HepG2 (cell line): ENCODE measurements around the gene SSTR5. TPM values are rescaled to one million over a fixed set of nuclear protein-coding genes. Genes with fewer than 3 reads are reported as not detected.

Experiments used
- DNMT3B ChIP-seq: conservative IDR thresholded peaks from 2 replicates; pipeline ENCODE4 v1.6.1; 2016; ENCODE audit warnings: missing biosample characterization, control low read depth
- PHF5A ChIP-seq: IDR thresholded peaks from one replicate; pipeline ENCODE4 v1.6.1; 2018; ENCODE audit warnings: low read depth, missing genetic modification reagents; ENCODE audit not compliant: unreplicated experiment
- POGZ ChIP-seq: sonication (generic); formaldehyde crosslinking; IDR thresholded peaks from 2 replicates; pipeline ENCODE4 v1.4.0; 2020; ENCODE audit warnings: mild to moderate bottlenecking, missing genetic modification reagents
- RAD51 ChIP-seq: fragments of 450-650 bp; IDR thresholded peaks from 2 replicates; pipeline ENCODE4 v1.6.1; 2016; ENCODE audit warnings: borderline replicate concordance
- RXRA ChIP-seq: sonication (generic); formaldehyde crosslinking; IDR thresholded peaks from 2 replicates; pipeline ENCODE4 v1.5.1; 2020; ENCODE audit warnings: missing genetic modification reagents
- RXRB ChIP-seq: IDR thresholded peaks from 2 replicates; pipeline ENCODE4 v1.6.1; 2016; ENCODE audit warnings: borderline replicate concordance, missing genetic modification reagents, missing compliant biosample characterization
- ZNF12 ChIP-seq: sonication (generic); formaldehyde crosslinking; IDR thresholded peaks from 2 replicates; pipeline ENCODE4 v1.5.0; 2020; ENCODE audit warnings: missing genetic modification reagents
- ZNF558 ChIP-seq: sonication (generic); formaldehyde crosslinking; IDR thresholded peaks from 2 replicates; pipeline ENCODE4 v1.9.0; 2022; ENCODE audit warnings: mild to moderate bottlenecking, missing genetic modification reagents, borderline replicate concordance
- ZNF589 ChIP-seq: sonication (generic); formaldehyde crosslinking; conservative IDR thresholded peaks from 2 replicates; pipeline ENCODE4 v1.8.0; 2022; ENCODE audit warnings: mild to moderate bottlenecking, moderate library complexity, missing genetic modification reagents
- ZNF598 ChIP-seq: sonication (generic); formaldehyde crosslinking; IDR thresholded peaks from 2 replicates; pipeline ENCODE4 v1.5.1; 2020; ENCODE audit warnings: mild to moderate bottlenecking, missing genetic modification reagents, borderline replicate concordance
- ZNF644 ChIP-seq: IDR thresholded peaks from 2 replicates; pipeline ENCODE4 v1.6.1; 2016; ENCODE audit warnings: low read depth
- polyA plus RNA-seq, 8 experiments: library from polyadenylated mRNA; depleted of rRNA in 3 of 8; stranded (reverse) in 7 of 8; unstranded in 1 of 8; fragments of >200 nt; fragmentation: Illumina TruSeq in 4 of 8; extraction: Trizol in 4 of 8; gene quantifications; 2 replicates each; pipeline versions ENCODE4 v1.2.1 to v1.2.3, GENCODE V29; 2011 to 2016; ENCODE audit warnings: low read depth in 4 of 8, missing spikeins in 1 of 8, mixed read lengths in 1 of 8; ENCODE audit not compliant: insufficient read depth in 1 of 8
- total RNA-seq, 5 experiments: library from RNA; depleted of rRNA; stranded (reverse); fragments of >200 nt; fragmentation: Illumina TruSeq; extraction: Trizol; gene quantifications; 2 replicates each; pipeline ENCODE4 v1.2.3, GENCODE V29; 2016; ENCODE audit warnings: low read depth in 1 of 5
- TF ChIP-seq, protein P1 (sequence below): IDR thresholded peaks from 2 replicates; pipeline ENCODE4 v1.6.1; 2018; ENCODE audit warnings: missing genetic modification reagents
- TF ChIP-seq, protein P2 (sequence below): IDR thresholded peaks from 2 replicates; pipeline ENCODE4 v1.6.1; 2016; ENCODE audit warnings: low read depth, missing genetic modification reagents, missing compliant biosample characterization
- TF ChIP-seq, protein P3 (sequence below), 2 experiments: IDR thresholded peaks; 2 replicates each; pipeline ENCODE4 v1.6.1; 2011 to 2012; ENCODE audit warnings: low read length in 2 of 2, borderline replicate concordance in 1 of 2, low read depth in 1 of 2, mild to moderate bottlenecking in 1 of 2, moderate library complexity in 1 of 2
- TF ChIP-seq, protein P4 (sequence below): sonication (generic); formaldehyde crosslinking; conservative IDR thresholded peaks from 2 replicates; pipeline ENCODE4 v1.8.1; 2023; ENCODE audit warnings: missing genetic modification reagents
- TF ChIP-seq, protein P5 (sequence below): sonication (generic); formaldehyde crosslinking; IDR thresholded peaks from 2 replicates; pipeline ENCODE4 v1.8.0; 2022; ENCODE audit warnings: mild to moderate bottlenecking, missing genetic modification reagents

The SSTR5 gene
- total and polyA plus RNA-seq, 2 of the 13 experiments (the other 11 are each of a cell fraction or from before 2014, with no cell fraction given) = 0.20 to 0.49 TPM

DNA sequence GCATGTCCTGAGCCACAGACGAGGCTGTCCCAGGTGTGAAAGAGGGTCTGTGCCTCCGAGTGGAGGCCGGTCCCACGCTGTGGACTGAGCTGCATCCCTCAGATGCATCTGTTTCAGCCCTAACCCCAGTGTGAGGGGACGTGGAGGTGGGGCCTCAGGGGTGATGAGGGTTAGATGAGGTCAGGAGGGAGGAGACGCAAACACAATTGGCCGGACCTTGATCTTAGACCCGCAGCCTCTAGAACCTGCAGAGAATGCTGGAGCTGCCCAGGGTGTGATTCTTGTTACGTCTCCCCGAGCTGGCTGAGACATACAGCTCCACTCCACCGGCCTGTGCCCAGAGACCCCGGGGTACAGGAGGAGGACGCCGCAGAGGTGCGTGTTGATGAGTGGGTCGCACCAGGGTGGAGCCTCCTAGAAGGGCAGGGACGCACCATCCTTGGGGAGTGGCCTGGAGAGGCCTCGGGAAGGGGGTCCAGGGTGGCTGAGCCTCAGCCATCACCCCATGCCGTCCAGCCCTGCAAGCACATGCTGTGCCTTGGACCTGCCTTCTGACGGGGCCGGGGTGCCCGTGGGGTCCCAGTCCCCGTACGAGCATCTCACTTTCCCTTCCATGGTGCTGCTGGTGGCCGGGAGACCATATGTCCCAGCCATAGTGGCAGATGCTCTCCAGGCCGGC lies 40.1 kb downstream of the SSTR5 start (continued):
- TF ChIP-seq RXRA (CRISPR knock-in tag) = peak; percentile 96
- TF ChIP-seq ZNF644 (CRISPR knock-in tag) = no peak
- no peak for TF ChIP-seq ZNF589
- 0 out of 2 replicates have a peak, but pooled peaks have one; percentile 12 for TF ChIP-seq ZNF12
- TF ChIP-seq, protein P1, sequence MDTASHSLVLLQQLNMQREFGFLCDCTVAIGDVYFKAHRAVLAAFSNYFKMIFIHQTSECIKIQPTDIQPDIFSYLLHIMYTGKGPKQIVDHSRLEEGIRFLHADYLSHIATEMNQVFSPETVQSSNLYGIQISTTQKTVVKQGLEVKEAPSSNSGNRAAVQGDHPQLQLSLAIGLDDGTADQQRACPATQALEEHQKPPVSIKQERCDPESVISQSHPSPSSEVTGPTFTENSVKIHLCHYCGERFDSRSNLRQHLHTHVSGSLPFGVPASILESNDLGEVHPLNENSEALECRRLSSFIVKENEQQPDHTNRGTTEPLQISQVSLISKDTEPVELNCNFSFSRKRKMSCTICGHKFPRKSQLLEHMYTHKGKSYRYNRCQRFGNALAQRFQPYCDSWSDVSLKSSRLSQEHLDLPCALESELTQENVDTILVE = no peak
- TF ChIP-seq, protein P2, sequence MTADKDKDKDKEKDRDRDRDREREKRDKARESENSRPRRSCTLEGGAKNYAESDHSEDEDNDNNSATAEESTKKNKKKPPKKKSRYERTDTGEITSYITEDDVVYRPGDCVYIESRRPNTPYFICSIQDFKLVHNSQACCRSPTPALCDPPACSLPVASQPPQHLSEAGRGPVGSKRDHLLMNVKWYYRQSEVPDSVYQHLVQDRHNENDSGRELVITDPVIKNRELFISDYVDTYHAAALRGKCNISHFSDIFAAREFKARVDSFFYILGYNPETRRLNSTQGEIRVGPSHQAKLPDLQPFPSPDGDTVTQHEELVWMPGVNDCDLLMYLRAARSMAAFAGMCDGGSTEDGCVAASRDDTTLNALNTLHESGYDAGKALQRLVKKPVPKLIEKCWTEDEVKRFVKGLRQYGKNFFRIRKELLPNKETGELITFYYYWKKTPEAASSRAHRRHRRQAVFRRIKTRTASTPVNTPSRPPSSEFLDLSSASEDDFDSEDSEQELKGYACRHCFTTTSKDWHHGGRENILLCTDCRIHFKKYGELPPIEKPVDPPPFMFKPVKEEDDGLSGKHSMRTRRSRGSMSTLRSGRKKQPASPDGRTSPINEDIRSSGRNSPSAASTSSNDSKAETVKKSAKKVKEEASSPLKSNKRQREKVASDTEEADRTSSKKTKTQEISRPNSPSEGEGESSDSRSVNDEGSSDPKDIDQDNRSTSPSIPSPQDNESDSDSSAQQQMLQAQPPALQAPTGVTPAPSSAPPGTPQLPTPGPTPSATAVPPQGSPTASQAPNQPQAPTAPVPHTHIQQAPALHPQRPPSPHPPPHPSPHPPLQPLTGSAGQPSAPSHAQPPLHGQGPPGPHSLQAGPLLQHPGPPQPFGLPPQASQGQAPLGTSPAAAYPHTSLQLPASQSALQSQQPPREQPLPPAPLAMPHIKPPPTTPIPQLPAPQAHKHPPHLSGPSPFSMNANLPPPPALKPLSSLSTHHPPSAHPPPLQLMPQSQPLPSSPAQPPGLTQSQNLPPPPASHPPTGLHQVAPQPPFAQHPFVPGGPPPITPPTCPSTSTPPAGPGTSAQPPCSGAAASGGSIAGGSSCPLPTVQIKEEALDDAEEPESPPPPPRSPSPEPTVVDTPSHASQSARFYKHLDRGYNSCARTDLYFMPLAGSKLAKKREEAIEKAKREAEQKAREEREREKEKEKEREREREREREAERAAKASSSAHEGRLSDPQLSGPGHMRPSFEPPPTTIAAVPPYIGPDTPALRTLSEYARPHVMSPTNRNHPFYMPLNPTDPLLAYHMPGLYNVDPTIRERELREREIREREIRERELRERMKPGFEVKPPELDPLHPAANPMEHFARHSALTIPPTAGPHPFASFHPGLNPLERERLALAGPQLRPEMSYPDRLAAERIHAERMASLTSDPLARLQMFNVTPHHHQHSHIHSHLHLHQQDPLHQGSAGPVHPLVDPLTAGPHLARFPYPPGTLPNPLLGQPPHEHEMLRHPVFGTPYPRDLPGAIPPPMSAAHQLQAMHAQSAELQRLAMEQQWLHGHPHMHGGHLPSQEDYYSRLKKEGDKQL (CRISPR knock-in tag) = peak; percentile 36; the same call in 1 of the 2 replicates
- TF ChIP-seq, protein P3, sequence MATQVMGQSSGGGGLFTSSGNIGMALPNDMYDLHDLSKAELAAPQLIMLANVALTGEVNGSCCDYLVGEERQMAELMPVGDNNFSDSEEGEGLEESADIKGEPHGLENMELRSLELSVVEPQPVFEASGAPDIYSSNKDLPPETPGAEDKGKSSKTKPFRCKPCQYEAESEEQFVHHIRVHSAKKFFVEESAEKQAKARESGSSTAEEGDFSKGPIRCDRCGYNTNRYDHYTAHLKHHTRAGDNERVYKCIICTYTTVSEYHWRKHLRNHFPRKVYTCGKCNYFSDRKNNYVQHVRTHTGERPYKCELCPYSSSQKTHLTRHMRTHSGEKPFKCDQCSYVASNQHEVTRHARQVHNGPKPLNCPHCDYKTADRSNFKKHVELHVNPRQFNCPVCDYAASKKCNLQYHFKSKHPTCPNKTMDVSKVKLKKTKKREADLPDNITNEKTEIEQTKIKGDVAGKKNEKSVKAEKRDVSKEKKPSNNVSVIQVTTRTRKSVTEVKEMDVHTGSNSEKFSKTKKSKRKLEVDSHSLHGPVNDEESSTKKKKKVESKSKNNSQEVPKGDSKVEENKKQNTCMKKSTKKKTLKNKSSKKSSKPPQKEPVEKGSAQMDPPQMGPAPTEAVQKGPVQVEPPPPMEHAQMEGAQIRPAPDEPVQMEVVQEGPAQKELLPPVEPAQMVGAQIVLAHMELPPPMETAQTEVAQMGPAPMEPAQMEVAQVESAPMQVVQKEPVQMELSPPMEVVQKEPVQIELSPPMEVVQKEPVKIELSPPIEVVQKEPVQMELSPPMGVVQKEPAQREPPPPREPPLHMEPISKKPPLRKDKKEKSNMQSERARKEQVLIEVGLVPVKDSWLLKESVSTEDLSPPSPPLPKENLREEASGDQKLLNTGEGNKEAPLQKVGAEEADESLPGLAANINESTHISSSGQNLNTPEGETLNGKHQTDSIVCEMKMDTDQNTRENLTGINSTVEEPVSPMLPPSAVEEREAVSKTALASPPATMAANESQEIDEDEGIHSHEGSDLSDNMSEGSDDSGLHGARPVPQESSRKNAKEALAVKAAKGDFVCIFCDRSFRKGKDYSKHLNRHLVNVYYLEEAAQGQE (IDR thresholded peaks at IDR 0.05; ENCODE audit: borderline replicate concordance in 1 of 2, low read depth in 1 of 2, low read length in 2 of 2) = no peak
- no peak for TF ChIP-seq ZNF598 (CRISPR knock-in tag)
- TF ChIP-seq DNMT3B (CRISPR knock-in tag) = no peak
- no peak for TF ChIP-seq POGZ (CRISPR knock-in tag)
- TF ChIP-seq, protein P4, sequence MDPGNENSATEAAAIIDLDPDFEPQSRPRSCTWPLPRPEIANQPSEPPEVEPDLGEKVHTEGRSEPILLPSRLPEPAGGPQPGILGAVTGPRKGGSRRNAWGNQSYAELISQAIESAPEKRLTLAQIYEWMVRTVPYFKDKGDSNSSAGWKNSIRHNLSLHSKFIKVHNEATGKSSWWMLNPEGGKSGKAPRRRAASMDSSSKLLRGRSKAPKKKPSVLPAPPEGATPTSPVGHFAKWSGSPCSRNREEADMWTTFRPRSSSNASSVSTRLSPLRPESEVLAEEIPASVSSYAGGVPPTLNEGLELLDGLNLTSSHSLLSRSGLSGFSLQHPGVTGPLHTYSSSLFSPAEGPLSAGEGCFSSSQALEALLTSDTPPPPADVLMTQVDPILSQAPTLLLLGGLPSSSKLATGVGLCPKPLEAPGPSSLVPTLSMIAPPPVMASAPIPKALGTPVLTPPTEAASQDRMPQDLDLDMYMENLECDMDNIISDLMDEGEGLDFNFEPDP (CRISPR knock-in tag) = no peak
- no peak for TF ChIP-seq RAD51
- no peak for TF ChIP-seq PHF5A (CRISPR knock-in tag)
- TF ChIP-seq, protein P5, sequence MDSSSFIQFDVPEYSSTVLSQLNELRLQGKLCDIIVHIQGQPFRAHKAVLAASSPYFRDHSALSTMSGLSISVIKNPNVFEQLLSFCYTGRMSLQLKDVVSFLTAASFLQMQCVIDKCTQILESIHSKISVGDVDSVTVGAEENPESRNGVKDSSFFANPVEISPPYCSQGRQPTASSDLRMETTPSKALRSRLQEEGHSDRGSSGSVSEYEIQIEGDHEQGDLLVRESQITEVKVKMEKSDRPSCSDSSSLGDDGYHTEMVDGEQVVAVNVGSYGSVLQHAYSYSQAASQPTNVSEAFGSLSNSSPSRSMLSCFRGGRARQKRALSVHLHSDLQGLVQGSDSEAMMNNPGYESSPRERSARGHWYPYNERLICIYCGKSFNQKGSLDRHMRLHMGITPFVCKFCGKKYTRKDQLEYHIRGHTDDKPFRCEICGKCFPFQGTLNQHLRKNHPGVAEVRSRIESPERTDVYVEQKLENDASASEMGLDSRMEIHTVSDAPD = no peak
- TF ChIP-seq ZNF558 = no peak
- TF ChIP-seq RXRB (CRISPR knock-in tag) = peak; percentile 86
